Spleen (tissue), 11 donors: Measurements from ENCODE around the gene AGMO. TPM values are rescaled to one million over a fixed set of nuclear protein-coding genes. Genes with fewer than 3 reads are reported as not detected.

Source experiments
- DNase-seq: peaks from one replicate; pipeline ENCODE4 v3.0.0-alpha.2; 2020
- H3K27ac ChIP-seq, 8 donors: fragments of 200-600 bp; sonication (generic) in 7 of 8; 1 replicate in 4 of 8; 2 replicates in 4 of 8; pipeline versions ENCODE4 v1.5.0 to v1.8.0; 2016 to 2021; ENCODE audit warnings: inconsistent platforms in 4 of 8, mild to moderate bottlenecking in 4 of 8, moderate library complexity in 1 of 8
- H3K27me3 ChIP-seq, 7 donors: fragments of 200-600 bp; sonication (generic) in 6 of 7; replicated peaks in 1 of 7; 1 replicate in 4 of 7; 2 replicates in 3 of 7; pipeline versions ENCODE4 v1.5.0 to v1.8.0; 2016 to 2021; ENCODE audit warnings: inconsistent platforms in 3 of 7, mild to moderate bottlenecking in 1 of 7
- H3K36me3 ChIP-seq, 6 donors: fragments of 200-600 bp; sonication (generic) in 5 of 6; 1 replicate in 4 of 6; 2 replicates in 2 of 6; pipeline versions ENCODE4 v1.5.0 to v1.8.0; 2016 to 2021; ENCODE audit warnings: inconsistent platforms in 2 of 6
- H3K4me1 ChIP-seq, 6 donors: fragments of 200-600 bp; sonication (generic) in 5 of 6; 1 replicate in 3 of 6; 2 replicates in 3 of 6; pipeline versions ENCODE4 v1.5.0 to v1.8.0; 2016 to 2021; ENCODE audit warnings: inconsistent platforms in 3 of 6
- H3K4me3 ChIP-seq, 8 donors: fragments of 200-600 bp; sonication (generic) in 7 of 8; 1 replicate in 4 of 8; 2 replicates in 4 of 8; pipeline versions ENCODE4 v1.5.0 to v1.8.0; 2016 to 2021; ENCODE audit warnings: inconsistent platforms in 4 of 8, mild to moderate bottlenecking in 4 of 8, moderate library complexity in 2 of 8
- H3K9me3 ChIP-seq, 8 donors: fragments of 200-600 bp; sonication (generic) in 7 of 8; 1 replicate in 4 of 8; 2 replicates in 4 of 8; pipeline versions ENCODE4 v1.5.0 to v1.8.0; 2016 to 2021; ENCODE audit warnings: inconsistent platforms in 4 of 8
- POLR2A ChIP-seq, 3 donors: fragments of 450-650 bp; IDR thresholded peaks; one replicate each; pipeline ENCODE4 v1.5.1; 2017; ENCODE audit warnings: antibody characterized with exemption in 3 of 3, mild to moderate bottlenecking in 1 of 3
- POLR2AphosphoS5 ChIP-seq, 3 donors: sonication (generic); formaldehyde crosslinking; IDR thresholded peaks; one replicate each; pipeline ENCODE4 v1.5.1; 2017; ENCODE audit warnings: antibody characterized with exemption in 3 of 3
- WGBS, 5 donors: extraction: QIAGEN DNeasy Blood & Tissue Kit in 3 of 5; methylation state at CpG; one replicate each; pipeline versions ENCODE4 v1.1.5 to v1.1.7; 2013 to 2018; 5-methylcytosine and 5-hydroxymethylcytosine counted together
- intact Hi-C: fragments of 100-400 bp; cut with DNase I; formaldehyde crosslinking; loops from one replicate; pipeline ENCODE4 v1.15.0; 2023; ENCODE audit warnings: low total_unique reads
- polyA plus RNA-seq, 3 donors: library from polyadenylated mRNA; stranded (reverse); fragments of 200-250 nt; gene quantifications; one replicate each; pipeline ENCODE4 v1.2.1, GENCODE V29; 2013
- total RNA-seq, 7 donors: library from RNA; depleted of rRNA in 3 of 7; stranded (reverse); fragments of >200 nt in 3 of 7; fragmentation: NEBNext Ultra II Directional in 4 of 7; extraction: Animal tissue kit (Norgen Biotek cat#: 25700) in 4 of 7; gene quantifications; one replicate each; pipeline versions ENCODE4 v1.1.0 to v1.2.1, GENCODE V29; 2016 to 2021
- TF ChIP-seq, protein P1 (sequence below), 11 experiments: fragments of 200-600 bp in 7 of 11; fragments of 450-650 bp in 4 of 11; sonication (generic) in 4 of 11; IDR thresholded peaks in 8 of 11; conservative IDR thresholded peaks in 3 of 11; 1 replicate in 7 of 11; 2 replicates in 4 of 11; pipeline versions ENCODE4 v1.4.0 to v1.8.0; 2016 to 2021; ENCODE audit warnings: antibody characterized with exemption in 11 of 11, inconsistent platforms in 4 of 11, mild to moderate bottlenecking in 1 of 11
- donor health status: healthy with polysubstance abuse.
- donor health status: DM: no; HTN: no; CAD: no; lungs with moderate emphysema.
- donor health status: DM: no; HTN: no; CAD: no.
- donor health status: Bipolar disorder and iron deficiency.
- donor health status: healthy.
- donor health status: DM: no; HTN: no; CAD: no.
- donor health status: DM: yes; HTN: yes; CAD: no.

The AGMO gene
- total and polyA plus RNA-seq, 10 donors = 0.02 to 0.03 (median 0.03) TPM; not detected in 7

DNA sequence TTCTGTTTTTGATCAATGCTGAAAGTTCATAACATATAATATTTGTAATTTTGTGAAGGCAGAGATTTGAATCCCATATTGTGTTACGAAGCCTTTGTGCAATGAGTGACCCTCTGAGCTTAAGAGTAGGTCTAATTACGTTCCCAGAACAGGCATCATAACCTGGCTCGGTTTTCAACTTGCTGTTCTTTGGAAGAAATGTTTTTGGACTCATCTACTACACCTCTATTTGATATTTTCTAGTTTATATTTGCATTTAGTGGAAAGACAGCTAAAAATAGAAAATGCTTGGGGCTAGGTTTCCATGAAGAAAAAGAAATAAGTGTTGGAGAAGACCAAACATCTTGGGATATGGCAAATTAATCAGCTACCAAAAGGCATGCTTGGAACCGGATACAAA, 234.8 kb downstream of the AGMO start:
- TF ChIP-seq POLR2A (IDR thresholded peaks at IDR 0.05) = no peak
- no peak for TF ChIP-seq POLR2AphosphoS5 (IDR thresholded peaks at IDR 0.05)
- TF ChIP-seq, protein P1, sequence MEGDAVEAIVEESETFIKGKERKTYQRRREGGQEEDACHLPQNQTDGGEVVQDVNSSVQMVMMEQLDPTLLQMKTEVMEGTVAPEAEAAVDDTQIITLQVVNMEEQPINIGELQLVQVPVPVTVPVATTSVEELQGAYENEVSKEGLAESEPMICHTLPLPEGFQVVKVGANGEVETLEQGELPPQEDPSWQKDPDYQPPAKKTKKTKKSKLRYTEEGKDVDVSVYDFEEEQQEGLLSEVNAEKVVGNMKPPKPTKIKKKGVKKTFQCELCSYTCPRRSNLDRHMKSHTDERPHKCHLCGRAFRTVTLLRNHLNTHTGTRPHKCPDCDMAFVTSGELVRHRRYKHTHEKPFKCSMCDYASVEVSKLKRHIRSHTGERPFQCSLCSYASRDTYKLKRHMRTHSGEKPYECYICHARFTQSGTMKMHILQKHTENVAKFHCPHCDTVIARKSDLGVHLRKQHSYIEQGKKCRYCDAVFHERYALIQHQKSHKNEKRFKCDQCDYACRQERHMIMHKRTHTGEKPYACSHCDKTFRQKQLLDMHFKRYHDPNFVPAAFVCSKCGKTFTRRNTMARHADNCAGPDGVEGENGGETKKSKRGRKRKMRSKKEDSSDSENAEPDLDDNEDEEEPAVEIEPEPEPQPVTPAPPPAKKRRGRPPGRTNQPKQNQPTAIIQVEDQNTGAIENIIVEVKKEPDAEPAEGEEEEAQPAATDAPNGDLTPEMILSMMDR (IDR thresholded peaks at IDR 0.05 in 8 of 11, conservative IDR thresholded peaks at IDR 0.05 in 3 of 11) = no peak
- intact Hi-C loops = loop anchor here (10.0 kb wide), 1 partner anchor 748 kb away; no protein-coding TSS in a partner anchor
- Histone ChIP-seq H3K4me1 (no peaks in the 10 kb centered on the region), H3K9me3 (no peaks in the 10 kb centered on the region), H3K36me3 (no peaks in the 10 kb centered on the region), H3K27ac (no peak overlapping the region), H3K27me3 (no peaks in the 10 kb centered on the region), H3K4me3 (no peak overlapping the region)
- no peak for DNase-seq
- WGBS, 5 donors = 60 to 92% (median 71%) methylated on average over 4 of the region's 4 CpGs

GRCh38 chr7:15326044-15326644, 235.7 kb downstream of the AGMO start:
- intact Hi-C loops = loop anchor here (10.0 kb wide), 1 partner anchor 749 kb away; no protein-coding TSS in a partner anchor
- TF ChIP-seq POLR2AphosphoS5 (IDR thresholded peaks at IDR 0.05) (no peak), POLR2A (IDR thresholded peaks at IDR 0.05) (no peak)
- TF ChIP-seq, protein P1 (IDR thresholded peaks at IDR 0.05 in 8 of 11, conservative IDR thresholded peaks at IDR 0.05 in 3 of 11) = peak in 5 of 11 experiments; percentile 8 to 39 (median 22)
- no peak for DNase-seq
- no peak overlapping the region for H3K27ac ChIP-seq
- no peaks in the 10 kb centered on the region for H3K4me1 ChIP-seq
- H3K9me3 ChIP-seq = no peaks in the 10 kb centered on the region
- WGBS, 5 donors = 58 to 71% (median 68%) methylated on average over 3 of the region's 3 CpGs
- no peaks in the 10 kb centered on the region for H3K36me3 ChIP-seq
- no peaks in the 10 kb centered on the region for H3K27me3 ChIP-seq
- no peak overlapping the region for H3K4me3 ChIP-seq

DNA sequence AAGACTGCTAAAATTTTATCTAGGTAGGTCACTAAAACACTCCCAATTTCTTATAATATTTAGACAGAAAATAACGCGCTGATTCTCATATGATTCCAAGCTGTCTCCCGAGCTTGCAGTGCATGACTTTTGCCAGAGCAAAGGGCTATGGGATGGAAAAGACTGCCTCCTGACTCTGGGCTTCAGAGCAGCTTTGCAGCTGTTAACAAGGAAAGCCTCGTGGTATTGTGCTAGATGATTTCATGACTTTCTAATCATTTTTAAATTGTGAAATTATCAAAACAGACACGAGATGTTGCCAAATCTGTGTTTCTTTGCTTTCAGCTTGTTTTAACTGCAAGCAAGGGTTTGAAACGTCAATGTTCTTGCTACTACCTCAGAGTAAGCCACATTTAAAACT, 238.3 kb downstream of the AGMO start:
- Histone ChIP-seq H3K9me3 (no peaks in the 10 kb centered on the region), H3K27ac (no peak overlapping the region), H3K27me3 (no peaks in the 10 kb centered on the region), H3K4me3 (no peak overlapping the region), H3K36me3 (no peaks in the 10 kb centered on the region), H3K4me1 (no peaks in the 10 kb centered on the region)
- DNase-seq = no peak
- intact Hi-C loops = loop anchor here (10.0 kb wide), 1 partner anchor 751 kb away; no protein-coding TSS in a partner anchor
- 64 to 80% (median 66%) methylated on average over 6 of the region's 6 CpGs for WGBS, 5 donors
- TF ChIP-seq POLR2A (IDR thresholded peaks at IDR 0.05) (no peak), POLR2AphosphoS5 (IDR thresholded peaks at IDR 0.05) (no peak)
- TF ChIP-seq, protein P1 (IDR thresholded peaks at IDR 0.05 in 8 of 11, conservative IDR thresholded peaks at IDR 0.05 in 3 of 11) = no peak

GRCh38 chr7:15317215-15317614, 244.6 kb downstream of the AGMO start:
- intact Hi-C loops = no loop called here
- TF ChIP-seq POLR2AphosphoS5 (IDR thresholded peaks at IDR 0.05) (no peak), POLR2A (IDR thresholded peaks at IDR 0.05) (no peak)
- TF ChIP-seq, protein P1 (IDR thresholded peaks at IDR 0.05 in 8 of 11, conservative IDR thresholded peaks at IDR 0.05 in 3 of 11) = no peak
- no peak for DNase-seq
- Histone ChIP-seq H3K9me3 (no peaks in the 10 kb centered on the region), H3K4me1 (no peaks in the 10 kb centered on the region), H3K27me3 (no peaks in the 10 kb centered on the region), H3K4me3 (no peak overlapping the region), H3K36me3 (no peaks in the 10 kb centered on the region), H3K27ac (no peak overlapping the region)
- 82 to 93% (median 88%) methylated on average over 4 of the region's 4 CpGs for WGBS, 5 donors
